GM12864 (cell line): ENCODE measurements around the gene DEDD2.

Source experiments
- DNase-seq: peaks from one replicate; pipeline ENCODE4 v3.0.0-alpha.2; 2011; ENCODE audit warnings: low read depth
- H3K4me3 ChIP-seq: 2 replicates; pipeline ENCODE4 v1.5.1; 2011; ENCODE audit warnings: mild to moderate bottlenecking, low read depth, low read length, control low read depth
- CTCF ChIP-seq: IDR thresholded peaks from 2 replicates; pipeline ENCODE4 v1.5.1; 2011; ENCODE audit warnings: low read depth, mild to moderate bottlenecking, moderate library complexity, low read length, control low read depth, inconsistent platforms; ENCODE audit errors: missing control alignments

The DEDD2 gene

GRCh38 chr19:42207767-42208271 is 9.7 kb downstream of the DEDD2 start:
- H3K4me3 ChIP-seq: no peak overlapping the region
- no peak for DNase-seq
- TF ChIP-seq CTCF: no peak

DNA sequence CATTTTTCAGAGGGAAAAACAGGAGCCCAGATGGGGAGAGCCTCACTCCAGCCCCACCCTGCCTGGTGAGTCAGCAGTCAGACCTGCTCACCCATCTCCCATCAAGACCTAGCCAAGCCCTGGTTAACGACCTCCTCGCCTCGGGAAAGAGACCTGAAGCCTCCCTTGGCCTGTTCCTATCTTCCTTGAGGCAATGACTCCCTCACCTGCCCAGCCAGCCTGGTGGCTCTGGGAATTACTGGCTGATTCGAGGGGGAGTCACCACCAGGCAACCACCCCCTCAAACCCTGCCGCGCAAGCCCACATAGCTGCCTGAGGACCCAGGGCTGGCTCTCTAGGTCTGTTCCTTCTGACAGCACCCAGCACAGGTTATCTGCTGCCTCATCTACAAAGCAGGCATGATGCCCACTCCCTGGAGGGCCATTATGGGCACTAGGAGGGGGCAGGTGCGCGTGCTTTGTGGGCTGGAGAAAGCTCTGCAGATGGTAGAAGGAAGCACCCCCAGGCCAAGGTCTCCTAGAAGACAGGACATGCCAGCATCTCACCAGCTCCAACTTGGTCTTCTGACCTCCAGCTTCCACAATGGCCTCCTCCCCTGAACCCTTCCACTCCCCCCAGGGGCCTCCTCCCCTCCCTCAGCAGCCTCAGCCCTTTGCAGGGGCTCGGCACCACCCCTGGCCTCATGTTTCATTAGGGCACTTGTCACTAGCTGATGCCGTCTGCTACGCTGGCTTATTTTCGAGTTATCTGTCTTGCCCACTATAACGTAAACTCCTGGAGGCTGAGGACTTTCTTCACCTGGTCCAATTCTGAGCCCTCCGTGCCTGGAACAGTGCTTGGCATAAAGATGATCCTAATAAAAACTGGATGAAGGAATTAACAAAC is 10.4 kb downstream of the DEDD2 start:
- DNase-seq: no peak
- H3K4me3 ChIP-seq: no peak overlapping the region
- no peak for TF ChIP-seq CTCF

DNA sequence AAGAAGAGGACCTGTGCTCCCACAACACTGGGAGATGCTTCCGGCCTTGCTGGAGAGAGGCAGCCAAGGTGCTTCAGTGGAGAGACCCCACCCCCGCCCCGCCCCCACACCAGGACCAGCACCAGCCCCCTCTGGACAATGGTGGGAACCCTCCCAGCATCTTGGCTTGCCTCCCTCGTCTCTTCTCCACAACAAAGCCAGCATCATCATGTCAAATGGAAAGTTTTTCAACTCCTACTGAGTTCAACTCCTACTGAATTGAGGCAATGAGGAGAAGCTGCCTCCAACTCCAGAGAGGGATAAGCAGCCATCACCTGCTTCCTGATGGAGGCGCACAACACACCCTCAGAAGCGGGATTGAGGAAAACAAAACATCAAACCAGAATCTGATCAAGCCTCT is 12.8 kb downstream of the DEDD2 start:
- TF ChIP-seq CTCF: no peak
- H3K4me3 ChIP-seq: no peak overlapping the region
- DNase-seq: no peak

GRCh38 chr19:42203700-42204099 is 13.8 kb downstream of the DEDD2 start:
- DNase-seq: no peak
- TF ChIP-seq CTCF: no peak
- no peak overlapping the region for H3K4me3 ChIP-seq

DNA sequence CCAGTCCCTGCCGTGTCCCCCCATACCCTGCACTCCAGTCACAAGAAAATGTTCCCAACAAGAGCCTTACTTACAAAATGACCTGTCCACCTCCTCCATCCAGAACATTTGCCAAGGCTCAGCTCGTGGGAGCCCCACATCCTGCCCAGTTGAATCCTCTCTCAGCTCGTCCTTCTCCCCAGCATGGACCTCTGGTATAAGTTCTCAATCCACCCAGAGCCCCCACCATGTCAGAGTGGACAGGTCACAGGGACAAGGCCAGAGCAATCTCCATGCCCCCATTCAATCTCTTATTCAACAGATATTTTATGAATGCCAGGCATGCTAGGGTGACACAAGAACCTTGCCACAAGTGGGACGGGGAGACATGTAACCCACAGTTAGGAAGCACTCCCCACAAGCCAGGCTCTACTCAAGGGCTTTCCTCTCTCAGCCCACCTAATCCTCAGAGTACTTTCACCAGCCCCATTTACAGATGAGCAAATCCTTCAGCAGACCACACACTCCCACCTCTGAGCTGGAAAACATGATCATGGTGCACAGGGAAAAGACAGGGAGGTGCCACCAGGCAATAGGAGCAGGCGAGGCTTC is 15.1 kb downstream of the DEDD2 start:
- TF ChIP-seq CTCF: no peak
- H3K4me3 ChIP-seq: no peak overlapping the region
- no peak for DNase-seq

DNA sequence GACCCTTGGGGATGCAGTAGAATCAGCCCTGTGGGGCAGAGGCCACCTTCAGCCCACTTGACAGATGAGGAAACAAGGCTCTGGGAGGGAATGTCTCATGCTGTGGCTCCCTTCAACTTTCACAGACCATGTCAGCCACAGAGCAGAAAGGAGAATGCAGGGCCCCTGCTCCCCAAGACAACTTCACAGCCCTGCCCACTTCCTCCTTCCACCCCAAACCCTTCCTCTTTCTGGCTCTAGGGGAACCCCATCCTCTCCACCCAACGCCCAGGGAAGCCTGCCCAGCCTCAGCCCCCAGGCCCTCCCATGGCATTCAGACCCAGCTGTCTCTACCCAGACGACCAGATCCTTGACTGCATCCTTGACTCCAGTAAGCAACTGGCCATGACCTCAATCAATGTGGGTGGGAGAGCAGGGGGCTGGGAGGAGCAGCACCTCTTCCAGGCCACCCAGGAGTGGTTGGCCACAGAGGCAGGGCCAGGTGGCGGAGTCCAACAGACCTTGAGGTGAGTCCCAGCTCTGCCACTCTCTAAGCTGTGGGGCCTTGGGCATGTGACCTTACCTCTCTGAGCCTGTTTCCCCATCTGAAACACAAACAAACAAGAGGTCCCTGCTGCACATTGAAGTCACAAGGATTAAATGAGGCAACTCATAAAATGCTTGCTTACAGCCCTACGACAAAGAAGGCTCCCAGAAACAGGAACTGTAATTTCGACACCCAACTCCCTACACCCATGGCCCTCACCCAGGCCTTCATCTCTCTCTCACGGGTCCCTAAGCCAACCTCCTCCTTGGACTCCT is 15.8 kb downstream of the DEDD2 start:
- H3K4me3 ChIP-seq: no peak overlapping the region

More for the DNA sequence above, 15.8 kb downstream of the DEDD2 start:
- DNase-seq: peak; percentile 59
- TF ChIP-seq CTCF: no peak
